Upper lobe of right lung (tissue), 1 donor: Measurements from ENCODE around the gene CCDC80. TPM values are rescaled to one million over a fixed set of nuclear protein-coding genes. Genes with fewer than 3 reads are reported as not detected.

Experiments used
- ATAC-seq: fragments of 200-7000 bp; cut with Tn5 transposase; one replicate; pipeline ENCODE4 v1.9.1; 2020; ENCODE audit warnings: mild to moderate bottlenecking, moderate library complexity
- DNase-seq: peaks from one replicate; pipeline ENCODE4 v3.0.0-alpha.2; 2020
- H3K27ac ChIP-seq: fragments of 200-600 bp; one replicate; pipeline ENCODE4 v1.8.0; 2022
- H3K27me3 ChIP-seq: fragments of 200-600 bp; one replicate; pipeline ENCODE4 v1.8.0; 2022; ENCODE audit warnings: mild to moderate bottlenecking
- H3K36me3 ChIP-seq: fragments of 200-600 bp; one replicate; pipeline ENCODE4 v1.8.0; 2022
- H3K4me1 ChIP-seq: fragments of 200-600 bp; one replicate; pipeline ENCODE4 v1.8.0; 2022
- H3K4me3 ChIP-seq: fragments of 200-600 bp; one replicate; pipeline ENCODE4 v1.8.0; 2022; ENCODE audit warnings: mild to moderate bottlenecking
- H3K9me3 ChIP-seq: fragments of 200-600 bp; one replicate; pipeline ENCODE4 v1.8.0; 2022
- intact Hi-C: fragments of 100-400 bp; cut with DNase I; formaldehyde crosslinking; loops from one replicate; pipeline ENCODE4 v1.11.0; 2022
- total RNA-seq: library from RNA; stranded (reverse); fragmentation: NEBNext Ultra II Directional; extraction: Animal tissue kit (Norgen Biotek cat#: 25700); gene quantifications from one replicate; pipeline ENCODE4 v1.2.1, GENCODE V29; 2021
- TF ChIP-seq, protein P1 (sequence below): fragments of 200-600 bp; IDR thresholded peaks from one replicate; pipeline ENCODE4 v1.8.0; 2022; ENCODE audit warnings: antibody characterized with exemption
- donor health status: DM: no; HTN: yes; CAD: no; lungs with severe emphysema.

Gene CCDC80
- total RNA-seq, 1 donor from 2014 or later = 60.4 TPM

DNA sequence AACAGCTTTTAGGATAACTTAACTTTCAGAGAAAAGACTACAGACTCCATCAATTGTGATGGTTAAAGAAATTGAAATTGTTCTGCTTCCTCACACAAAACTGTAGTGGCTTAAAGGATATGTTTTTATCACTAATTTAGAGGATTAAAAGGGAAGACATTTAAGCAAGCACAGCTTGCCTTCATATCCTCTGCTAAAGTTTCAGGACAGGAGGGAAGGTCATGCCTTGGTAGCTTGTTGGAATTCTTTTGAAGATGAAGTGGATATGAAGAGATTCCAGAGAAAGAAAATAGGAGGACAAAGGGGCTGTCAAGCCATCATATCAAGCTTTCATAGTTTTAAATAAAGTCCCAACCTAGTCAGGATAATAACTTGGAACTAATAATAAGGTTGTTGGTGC is 33.1 kb downstream of the CCDC80 start:
- no peak for ATAC-seq
- Histone ChIP-seq H3K36me3 (no peaks in the 10 kb centered on the region), H3K4me3 (no peak overlapping the region), H3K27me3 (no peaks in the 10 kb centered on the region), H3K4me1 (no peaks in the 10 kb centered on the region), H3K27ac (no peak overlapping the region), H3K9me3 (no peaks in the 10 kb centered on the region)
- no peak for DNase-seq
- TF ChIP-seq, protein P1, sequence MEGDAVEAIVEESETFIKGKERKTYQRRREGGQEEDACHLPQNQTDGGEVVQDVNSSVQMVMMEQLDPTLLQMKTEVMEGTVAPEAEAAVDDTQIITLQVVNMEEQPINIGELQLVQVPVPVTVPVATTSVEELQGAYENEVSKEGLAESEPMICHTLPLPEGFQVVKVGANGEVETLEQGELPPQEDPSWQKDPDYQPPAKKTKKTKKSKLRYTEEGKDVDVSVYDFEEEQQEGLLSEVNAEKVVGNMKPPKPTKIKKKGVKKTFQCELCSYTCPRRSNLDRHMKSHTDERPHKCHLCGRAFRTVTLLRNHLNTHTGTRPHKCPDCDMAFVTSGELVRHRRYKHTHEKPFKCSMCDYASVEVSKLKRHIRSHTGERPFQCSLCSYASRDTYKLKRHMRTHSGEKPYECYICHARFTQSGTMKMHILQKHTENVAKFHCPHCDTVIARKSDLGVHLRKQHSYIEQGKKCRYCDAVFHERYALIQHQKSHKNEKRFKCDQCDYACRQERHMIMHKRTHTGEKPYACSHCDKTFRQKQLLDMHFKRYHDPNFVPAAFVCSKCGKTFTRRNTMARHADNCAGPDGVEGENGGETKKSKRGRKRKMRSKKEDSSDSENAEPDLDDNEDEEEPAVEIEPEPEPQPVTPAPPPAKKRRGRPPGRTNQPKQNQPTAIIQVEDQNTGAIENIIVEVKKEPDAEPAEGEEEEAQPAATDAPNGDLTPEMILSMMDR = no peak
- intact Hi-C loops = no loop called here

DNA sequence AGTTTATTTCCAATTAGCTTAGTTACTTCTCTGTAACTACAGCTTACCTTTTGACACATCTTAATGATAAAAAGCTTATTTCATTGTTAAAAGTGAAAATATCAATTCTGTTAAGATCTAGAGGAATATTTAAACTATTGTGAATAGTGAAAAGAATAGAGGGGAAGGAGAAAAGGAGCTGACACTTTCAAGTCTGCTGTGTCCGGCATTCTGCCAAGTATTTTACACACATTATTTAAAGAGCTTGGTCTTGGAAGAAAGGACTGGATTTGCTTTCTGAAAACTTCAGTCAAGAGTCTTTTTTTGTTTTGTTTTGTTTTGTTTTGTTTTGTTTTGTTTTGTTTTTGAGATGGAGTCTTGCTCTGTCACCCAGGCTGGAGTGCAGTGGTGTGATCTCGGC is 34.8 kb downstream of the CCDC80 start:
- no peaks in the 10 kb centered on the region for H3K4me1 ChIP-seq
- no peaks in the 10 kb centered on the region for H3K9me3 ChIP-seq
- H3K36me3 ChIP-seq = no peaks in the 10 kb centered on the region
- H3K4me3 ChIP-seq = no peak overlapping the region
- ATAC-seq (no peak), DNase-seq (no peak)
- TF ChIP-seq, protein P1 = no peak
- H3K27me3 ChIP-seq = no peaks in the 10 kb centered on the region
- intact Hi-C loops = no loop called here
- H3K27ac ChIP-seq = no peak overlapping the region

DNA sequence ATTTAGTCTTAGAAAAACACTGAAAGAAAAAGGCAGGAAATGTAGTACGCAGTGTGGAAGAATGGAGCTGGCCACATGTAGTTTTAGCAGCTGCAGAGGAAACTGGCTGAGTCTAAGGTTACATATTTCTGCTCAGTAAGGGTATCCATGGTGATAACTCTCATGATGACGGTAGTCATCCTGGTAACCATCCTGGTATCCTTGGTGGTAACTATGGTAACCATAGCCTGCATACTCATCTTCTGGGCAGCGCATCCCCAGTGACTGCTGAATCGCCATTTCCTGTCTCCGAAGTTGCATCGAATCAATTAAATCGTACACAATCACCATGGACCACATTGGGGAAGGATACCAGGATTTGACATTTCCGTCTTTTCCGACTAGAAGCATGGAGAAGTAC is 35.7 kb downstream of the CCDC80 start:
- Histone ChIP-seq H3K4me3 (no peak overlapping the region), H3K36me3 (no peaks in the 10 kb centered on the region), H3K4me1 (no peaks in the 10 kb centered on the region), H3K27ac (no peak overlapping the region), H3K9me3 (no peaks in the 10 kb centered on the region), H3K27me3 (no peaks in the 10 kb centered on the region)
- ATAC-seq = no peak
- TF ChIP-seq, protein P1 = no peak
- intact Hi-C loops = no loop called here
- DNase-seq = no peak

DNA sequence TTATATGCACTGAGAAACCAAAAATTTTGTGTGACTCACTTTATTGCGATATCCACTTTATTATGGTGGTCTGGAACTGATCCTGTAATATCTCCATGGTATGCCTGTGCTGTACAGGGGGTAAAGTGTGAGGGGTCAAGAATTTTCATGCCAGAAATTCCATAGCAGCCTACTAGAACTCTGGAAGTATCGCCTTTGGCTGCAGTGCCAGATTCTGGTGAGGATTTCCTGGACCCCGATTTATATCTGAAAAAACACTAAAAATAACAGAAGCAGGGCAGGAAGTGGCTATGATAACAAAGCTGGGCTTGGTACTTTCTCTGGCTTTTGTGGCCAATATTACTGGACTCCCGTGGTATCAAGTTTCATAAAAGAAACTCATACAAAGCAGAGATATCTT is 36.4 kb downstream of the CCDC80 start:
- Histone ChIP-seq H3K27me3 (no peaks in the 10 kb centered on the region), H3K36me3 (no peaks in the 10 kb centered on the region), H3K27ac (no peak overlapping the region), H3K4me3 (no peak overlapping the region), H3K4me1 (no peaks in the 10 kb centered on the region), H3K9me3 (no peaks in the 10 kb centered on the region)
- ATAC-seq = no peak
- TF ChIP-seq, protein P1 = no peak
- intact Hi-C loops = no loop called here
- no peak for DNase-seq

DNA sequence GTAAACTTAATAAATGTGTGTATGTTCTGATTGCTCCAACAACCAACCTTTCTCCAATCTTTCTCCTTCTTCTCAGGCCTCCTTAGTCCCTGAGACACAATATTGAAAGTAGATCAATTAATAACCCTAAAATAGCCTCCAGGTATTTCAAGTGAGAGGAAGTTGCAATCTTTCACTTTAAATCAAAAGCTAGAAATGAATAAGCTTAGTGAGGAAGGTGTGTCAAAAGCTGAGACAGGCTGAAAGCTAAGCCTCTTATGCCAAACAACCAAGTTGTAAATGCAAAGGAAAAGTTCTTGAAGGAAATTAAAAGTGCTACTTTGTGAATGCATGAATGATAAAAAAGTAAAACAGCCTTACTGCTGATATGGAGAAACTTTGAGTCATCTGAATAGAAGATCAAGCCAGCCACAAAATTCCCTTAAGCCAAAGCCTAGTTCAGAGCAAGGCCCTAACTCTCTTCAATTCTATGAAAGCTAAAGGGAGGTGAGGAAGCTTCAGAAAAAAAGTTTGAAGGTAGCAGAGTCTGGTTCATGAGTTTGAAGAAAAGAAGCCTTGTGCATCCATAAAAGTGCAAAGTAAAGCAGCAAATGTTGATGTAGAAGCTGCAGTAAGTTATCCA is 38.6 kb downstream of the CCDC80 start:
- no peak for DNase-seq
- Histone ChIP-seq H3K27ac (no peak overlapping the region), H3K36me3 (no peaks in the 10 kb centered on the region), H3K9me3 (no peaks in the 10 kb centered on the region), H3K4me1 (no peaks in the 10 kb centered on the region), H3K27me3 (no peaks in the 10 kb centered on the region), H3K4me3 (no peak overlapping the region)
- intact Hi-C loops = no loop called here
- TF ChIP-seq, protein P1 = no peak
- no peak for ATAC-seq

DNA sequence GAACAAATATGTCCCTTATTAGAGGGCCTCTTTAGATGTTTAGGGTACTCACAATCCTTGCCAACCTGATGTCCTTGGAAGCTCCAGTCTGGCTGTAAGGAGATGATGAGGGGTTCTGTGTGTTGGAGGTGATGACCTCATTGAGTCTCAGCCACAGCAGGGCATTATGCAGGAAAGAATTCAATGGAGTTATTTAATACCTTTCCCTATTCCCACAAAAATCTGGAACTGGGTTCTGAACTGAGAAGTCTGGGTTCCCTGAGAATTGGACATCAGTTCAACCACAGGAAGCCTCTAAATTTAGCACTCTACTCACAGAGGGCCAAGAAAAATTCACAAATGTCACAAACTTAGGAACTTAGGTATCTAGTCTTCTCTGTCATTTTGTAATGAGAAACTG is 42.2 kb downstream of the CCDC80 start:
- Histone ChIP-seq H3K9me3 (no peaks in the 10 kb centered on the region), H3K4me3 (no peak overlapping the region), H3K27ac (no peak overlapping the region), H3K27me3 (no peaks in the 10 kb centered on the region), H3K4me1 (no peaks in the 10 kb centered on the region), H3K36me3 (peaks cover 4% of the 10 kb centered on the region)
- intact Hi-C loops = no loop called here
- ATAC-seq (no peak), DNase-seq (no peak)
- TF ChIP-seq, protein P1 = no peak
